ENCODE results near the gene RAB37. TPM values are rescaled to one million over a fixed set of nuclear protein-coding genes. Genes with fewer than 3 reads are reported as not detected.

The RAB37 gene
- total and polyA plus RNA-seq, 9 of the 15 experiments (the other 6 are each of a cell fraction or from before 2014, with no cell fraction given): 0.03 to 0.27 (median 0.11) TPM; not detected in 4

GRCh38 chr17:74742978-74743545 lies 6.0 kb downstream of the RAB37 start (continued):
- TF ChIP-seq, protein P1, sequence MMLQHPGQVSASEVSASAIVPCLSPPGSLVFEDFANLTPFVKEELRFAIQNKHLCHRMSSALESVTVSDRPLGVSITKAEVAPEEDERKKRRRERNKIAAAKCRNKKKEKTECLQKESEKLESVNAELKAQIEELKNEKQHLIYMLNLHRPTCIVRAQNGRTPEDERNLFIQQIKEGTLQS (IDR thresholded peaks at IDR 0.05): no peak
- TF ChIP-seq, protein P1 (CRISPR knock-in tag; conservative IDR thresholded peaks at IDR 0.05): no peak
- TF ChIP-seq ZNF561 (CRISPR knock-in tag; conservative IDR thresholded peaks at IDR 0.05) (no peak), SMARCE1 (IDR thresholded peaks at IDR 0.05) (no peak), PTTG1 (tag; IDR thresholded peaks at IDR 0.05; ENCODE audit: low read depth) (no peak), ZNF253 (CRISPR knock-in tag; conservative IDR thresholded peaks at IDR 0.05) (no peak), RAD21 (CRISPR knock-in tag; conservative IDR thresholded peaks at IDR 0.05 in 1 of 2, IDR thresholded peaks at IDR 0.05 in 1 of 2) (no peak), SMARCB1 (IDR thresholded peaks at IDR 0.05; ENCODE audit: insufficient read length, low read depth) (no peak), PPARD (CRISPR knock-in tag; IDR thresholded peaks at IDR 0.05) (no peak)

DNA sequence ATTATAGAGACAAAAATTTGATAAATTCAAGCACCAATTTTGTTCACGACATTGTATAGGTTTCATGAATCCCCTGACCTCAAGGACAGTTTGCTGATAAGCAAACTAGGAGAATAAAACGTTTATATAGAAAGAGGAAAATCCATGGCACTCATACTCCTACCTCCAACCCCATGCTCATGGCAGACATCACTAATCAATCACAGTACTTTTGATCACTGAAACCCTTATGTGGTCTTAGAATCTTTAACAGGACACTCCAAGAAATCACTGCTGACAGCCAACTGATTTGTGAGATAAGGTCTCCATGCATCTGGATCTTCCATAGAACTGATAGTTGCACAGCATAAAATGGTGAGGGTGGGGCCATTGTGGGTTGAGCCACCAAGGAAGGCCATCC lies 6.7 kb downstream of the RAB37 start:
- Histone ChIP-seq H3K36me3 (ENCODE audit: control insufficient read depth, insufficient read depth, low read length) (no peaks in the 10 kb centered on the region), H3K27me3 (ENCODE audit: control insufficient read depth in 2 of 2, insufficient read depth in 2 of 2, low read length in 2 of 2) (peaks cover 13 to 35% of the 10 kb centered on the region in 2 experiments; a peak in 4 of 5 replicates), H3K4me3 (no peak overlapping the region), H3K27ac (ENCODE audit: extremely low read depth, low read depth, low read length) (no peak overlapping the region), H3K4me1 (replicated peaks in 1 of 2; ENCODE audit: control insufficient read depth in 2 of 2, insufficient read depth in 2 of 2, low read length in 2 of 2) (peaks cover 24 to 39% of the 10 kb centered on the region in 2 experiments), H3K4me2 (ENCODE audit: insufficient read depth, low read length) (no peak overlapping the region), H3K9ac (ENCODE audit: insufficient read depth in 1 of 2, low read depth in 2 of 2, low read length in 2 of 2) (no peak overlapping the region), H2AFZ (ENCODE audit: low read depth, low read length) (no peak overlapping the region), H3K79me2 (ENCODE audit: control insufficient read depth, insufficient read depth, low read length) (peaks cover 3% of the 10 kb centered on the region; the same call in 2 of the 3 replicates), H3K9me3 (replicated peaks; ENCODE audit: control insufficient read depth, insufficient read depth, low read depth, low read length) (no peaks in the 10 kb centered on the region), H4K20me1 (replicated peaks; ENCODE audit: control insufficient read depth, insufficient read depth, low read length) (0 out of 2 replicates have a peak, but pooled peaks cover 5% of the 10 kb centered on the region), H3K9me1 (ENCODE audit: control insufficient read depth, insufficient read depth, low read length) (no peaks in the 10 kb centered on the region)
- FAIRE-seq: no peak
- ChIA-PET CTCF (ENCODE audit: low intra/inter-chr PET ratio) (interaction anchor here (0.6 to 3.9 kb wide), 11 partner anchors 26 to 217 kb away, joined by 3 to 41 read pairs (median 7); partner anchors contain the start of genes GRIN2C and NAT9), POLR2A (no interaction called here)
- intact Hi-C loops (cut with micrococcal nuclease): loop anchor here (1.0 to 5.0 kb wide), 3 partner anchors 37 to 217 kb away; no protein-coding TSS in a partner anchor
- no peak for DNase-seq (ENCODE audit: extremely low read depth in 1 of 4, low spot score in 3 of 4)
- in situ Hi-C loops (cut with MboI): loop anchor here (5.0 kb wide), 1 partner anchor 214 kb away; no protein-coding TSS in a partner anchor
- 0% methylated on average over 2 of the region's 2 CpGs for WGBS (ENCODE audit: insufficient coverage, low coverage, missing lambda C conversion rate)
- ATAC-seq: no peak
- BruUV-seq (replicated peaks): no TSS peak
- no peak for TF ChIP-seq NR3C1 (CRISPR knock-in tag; IDR thresholded peaks at IDR 0.05)
- TF ChIP-seq NELFE (IDR thresholded peaks at IDR 0.05; ENCODE audit: insufficient read depth, insufficient read length): no peak
- TF ChIP-seq RBM25 (IDR thresholded peaks at IDR 0.05; ENCODE audit: low read depth, low read length, severe bottlenecking): peak; percentile 41
- TF ChIP-seq SRSF3 (IDR thresholded peaks at IDR 0.05; ENCODE audit: insufficient read depth, low read length): no peak
- TF ChIP-seq, protein P2, sequence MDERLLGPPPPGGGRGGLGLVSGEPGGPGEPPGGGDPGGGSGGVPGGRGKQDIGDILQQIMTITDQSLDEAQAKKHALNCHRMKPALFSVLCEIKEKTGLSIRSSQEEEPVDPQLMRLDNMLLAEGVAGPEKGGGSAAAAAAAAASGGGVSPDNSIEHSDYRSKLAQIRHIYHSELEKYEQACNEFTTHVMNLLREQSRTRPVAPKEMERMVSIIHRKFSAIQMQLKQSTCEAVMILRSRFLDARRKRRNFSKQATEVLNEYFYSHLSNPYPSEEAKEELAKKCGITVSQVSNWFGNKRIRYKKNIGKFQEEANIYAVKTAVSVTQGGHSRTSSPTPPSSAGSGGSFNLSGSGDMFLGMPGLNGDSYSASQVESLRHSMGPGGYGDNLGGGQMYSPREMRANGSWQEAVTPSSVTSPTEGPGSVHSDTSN (CRISPR knock-in tag; IDR thresholded peaks at IDR 0.05; ENCODE audit: low read depth): no peak
- TF ChIP-seq, protein P2 (tag; conservative IDR thresholded peaks at IDR 0.05; ENCODE audit: low read depth): no peak

Measured in K562 (cell line).